Activated CD4-positive, alpha-beta T cell treated with anti-CD3 and anti-CD28 coated beads, Interleukin-10, Interleukin-2, amounts not matched to agents 100 ng/mL and 50 ng/mL, durations not matched to agents 16 hours and 8 hours (primary cell): ENCODE measurements around the gene EPYC.
A peak's percentile ranks its signal among the peaks of the same experiment; 100 is the strongest.

ENCODE experiments used
- DNase-seq: peaks from one replicate; pipeline ENCODE4 v3.0.0-alpha.2; 2020

The EPYC gene

GRCh38 chr12:90953956-90954421 lies 50.8 kb downstream of the EPYC start:
- DNase-seq: peak; percentile 36

GRCh38 chr12:90951432-90952105 lies 53.2 kb downstream of the EPYC start:
- DNase-seq: no peak

GRCh38 chr12:90947869-90948268 lies 56.9 kb downstream of the EPYC start:
- no peak for DNase-seq

- DNase-seq: peak; percentile 30
Measured at GRCh38 chr12:90945070-90945649, 59.6 kb downstream of the EPYC start.

GRCh38 chr12:90943255-90943654 lies 61.5 kb downstream of the EPYC start:
- no peak for DNase-seq

DNA sequence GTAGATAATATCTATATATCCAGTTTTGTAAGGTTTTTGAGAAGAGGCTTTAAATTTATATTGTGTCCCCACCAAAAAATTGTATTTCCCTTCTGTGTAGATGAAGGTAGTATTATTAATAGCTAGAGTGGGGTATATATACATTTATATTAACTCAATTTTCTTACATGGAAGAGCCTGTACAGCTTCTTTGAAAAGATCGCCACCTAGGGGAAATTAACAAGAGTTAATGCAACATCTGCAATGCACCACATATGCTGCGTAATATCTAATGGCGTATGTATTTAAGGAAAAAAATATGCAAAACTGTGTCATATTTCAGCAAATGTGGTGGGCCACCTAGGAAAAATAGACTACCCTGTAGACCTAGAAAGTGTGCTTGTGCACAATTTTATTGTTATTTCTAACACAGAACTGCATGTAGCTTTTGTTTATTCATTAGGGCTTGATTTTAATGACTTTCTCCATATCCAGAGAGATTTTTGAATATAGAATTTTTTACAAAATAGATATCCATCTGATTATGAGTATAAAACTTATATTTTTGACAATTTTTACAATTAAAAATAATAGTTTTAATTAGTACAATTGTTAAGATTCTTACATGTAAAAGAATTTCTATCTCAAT lies 63.8 kb downstream of the EPYC start:
- DNase-seq: peak; percentile 23

GRCh38 chr12:90939382-90939781 lies 65.4 kb downstream of the EPYC start:
- DNase-seq: no peak

DNA sequence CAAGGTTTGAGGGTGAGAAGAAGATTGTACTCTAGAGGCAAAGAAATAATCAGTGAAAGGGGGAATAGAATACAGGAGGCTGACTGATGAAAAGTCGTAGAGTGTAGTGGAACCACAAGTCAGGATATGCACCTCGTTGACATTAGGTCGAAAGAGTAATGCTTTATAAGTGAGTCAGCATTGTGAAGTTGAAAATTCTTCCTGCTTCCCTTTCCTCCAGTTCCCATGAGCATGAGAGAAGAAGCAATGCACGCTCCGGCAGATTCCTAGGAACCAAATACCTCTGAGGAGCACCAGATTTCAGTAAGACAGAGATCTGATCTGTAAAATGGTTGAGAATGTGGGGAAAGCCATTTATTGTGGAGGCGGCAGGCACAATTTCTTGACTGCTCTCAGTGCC lies 66.3 kb downstream of the EPYC start:
- DNase-seq: no peak

GRCh38 chr12:90937651-90938050 lies 67.1 kb downstream of the EPYC start:
- no peak for DNase-seq

GRCh38 chr12:90936230-90937005 lies 68.4 kb downstream of the EPYC start:
- no peak for DNase-seq

GRCh38 chr12:90925562-90925961 lies 79.2 kb downstream of the EPYC start:
- DNase-seq: no peak

DNA sequence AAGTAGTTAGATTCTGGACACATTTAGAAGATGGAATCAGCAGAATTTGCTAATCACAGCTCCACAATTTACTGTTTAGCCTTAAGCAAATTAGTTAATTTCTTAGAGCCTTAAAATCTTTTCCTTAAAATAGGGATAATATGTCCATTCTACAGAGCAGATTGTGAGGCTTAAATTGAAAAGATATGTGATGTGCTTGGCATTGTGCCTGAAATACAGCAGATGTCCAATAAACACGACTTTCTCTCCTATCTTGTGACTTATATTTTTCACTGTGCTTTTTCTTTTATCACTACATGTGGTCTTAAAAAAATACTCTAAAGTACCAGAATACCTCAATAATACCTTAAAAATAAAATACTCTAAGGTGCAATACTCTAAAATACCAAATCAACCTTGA lies 80.4 kb downstream of the EPYC start:
- DNase-seq: no peak

DNA sequence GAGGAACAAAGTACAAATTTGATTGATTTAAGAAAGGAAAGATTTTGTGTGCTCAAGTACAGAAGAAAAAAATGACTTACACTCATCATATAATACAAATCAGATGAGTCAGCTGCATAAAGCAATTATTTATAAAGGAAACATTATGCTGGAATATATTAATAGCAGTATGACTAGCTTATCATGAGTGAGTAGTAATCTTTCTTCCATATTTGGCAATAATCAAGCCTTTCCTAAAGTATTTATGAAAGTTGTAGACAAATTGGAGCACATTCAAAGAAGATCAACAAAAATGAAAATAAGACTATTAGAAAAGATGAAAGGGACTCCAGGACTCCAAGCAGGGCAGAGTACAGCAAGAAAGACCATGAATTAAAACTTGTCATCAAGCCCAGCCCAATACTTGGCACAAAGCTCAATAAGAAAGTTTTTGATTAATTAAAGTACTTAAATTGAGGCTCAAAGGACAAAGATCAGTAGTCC lies 82.6 kb downstream of the EPYC start:
- DNase-seq: no peak

DNA sequence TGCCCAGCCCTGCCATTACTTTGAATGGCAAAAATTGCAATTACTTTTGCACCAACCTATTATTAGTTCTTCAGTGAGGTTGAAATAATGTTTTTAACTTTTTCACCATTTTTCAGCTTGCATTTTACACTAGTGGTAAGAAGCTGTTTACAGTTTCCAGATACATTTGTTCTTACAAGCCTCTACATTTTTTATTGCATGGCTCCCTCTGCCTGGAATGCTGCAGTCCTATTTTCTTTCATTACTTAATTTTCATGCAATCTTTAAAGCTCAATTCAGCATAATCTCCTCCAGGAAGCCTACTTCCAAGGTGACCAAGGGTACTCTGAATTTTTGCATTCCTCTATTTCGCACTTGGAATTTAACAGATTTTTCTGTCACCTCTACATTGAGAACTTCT lies 83.2 kb downstream of the EPYC start:
- no peak for DNase-seq

DNA sequence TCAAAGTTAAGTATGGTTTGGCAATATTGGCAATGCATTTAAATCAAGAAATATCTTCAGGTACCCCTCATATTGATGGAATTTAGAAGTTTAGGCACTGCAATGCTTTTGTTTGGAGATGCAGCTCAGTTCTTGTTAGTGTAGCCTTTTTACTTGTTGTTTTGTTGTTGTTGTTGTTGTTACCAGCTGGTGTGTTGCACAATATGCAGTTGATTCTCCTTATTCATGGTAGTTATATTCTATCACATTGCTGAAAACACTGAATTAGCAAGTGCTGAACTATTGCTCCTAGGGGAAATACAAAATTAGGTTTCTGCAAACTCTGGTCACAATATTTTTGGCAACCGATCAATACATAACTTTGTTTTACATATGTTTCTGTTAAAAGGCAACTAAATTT lies 84.5 kb downstream of the EPYC start:
- DNase-seq: no peak

DNA sequence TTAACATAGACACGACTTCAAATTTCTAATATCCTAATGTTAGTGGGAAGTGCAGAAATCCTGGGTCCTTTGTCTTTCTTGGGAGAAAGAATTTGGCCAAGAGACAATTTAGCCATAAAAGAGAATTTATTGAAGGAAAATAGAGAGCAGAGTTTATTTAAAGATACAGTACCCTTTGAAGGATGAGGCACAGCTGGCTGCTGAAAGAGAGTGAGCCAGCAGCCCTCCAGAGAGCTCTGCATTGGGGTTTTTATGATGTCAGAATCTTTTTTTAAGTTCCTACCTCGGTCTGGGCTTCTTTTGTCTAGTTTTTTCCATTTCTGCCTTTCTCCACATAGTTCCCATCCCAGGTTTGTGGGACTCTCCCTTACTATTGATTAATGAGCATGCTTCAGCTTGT lies 87.3 kb downstream of the EPYC start:
- no peak for DNase-seq

DNA sequence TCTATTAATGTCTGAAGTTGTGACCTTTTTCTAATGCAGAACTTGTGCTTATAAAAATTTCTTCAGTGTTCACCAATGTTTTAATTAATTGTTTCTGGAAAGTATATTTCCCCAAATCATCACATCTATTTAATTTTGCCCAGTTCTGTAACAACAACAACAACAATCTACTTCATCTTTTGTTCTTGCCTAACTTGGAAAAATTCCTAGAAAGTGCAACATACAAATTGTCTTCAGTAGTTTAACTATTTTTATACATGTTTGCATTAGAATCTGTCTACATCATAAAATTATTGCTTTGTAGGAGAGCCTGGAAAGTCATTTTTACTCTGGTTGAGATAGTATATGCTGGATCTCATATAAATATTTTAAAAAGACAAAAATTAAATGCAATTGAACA lies 88.3 kb downstream of the EPYC start:
- no peak for DNase-seq

DNA sequence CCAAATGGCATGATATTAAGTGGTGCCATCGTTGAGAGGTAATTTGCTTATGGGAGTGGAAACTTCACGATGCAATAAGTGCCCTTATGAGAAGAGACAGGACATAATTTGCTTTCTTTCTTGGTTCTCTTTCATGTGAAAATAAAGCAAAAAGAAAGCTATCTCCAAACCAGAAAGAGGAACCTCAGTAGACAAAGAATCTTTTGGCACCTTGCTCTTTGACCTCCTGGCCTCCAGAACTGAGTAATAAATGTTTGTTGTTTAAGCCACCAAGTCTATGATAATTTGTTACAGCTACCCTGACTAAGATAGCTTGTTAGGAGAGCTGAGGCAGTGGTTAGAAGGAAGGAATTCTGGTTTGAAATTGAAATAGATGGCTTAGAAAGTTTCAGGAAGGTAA lies 89.4 kb downstream of the EPYC start:
- DNase-seq: no peak
